HG03571 (cell line): ENCODE measurements around the gene GNG10.

Experiments
- ATAC-seq: cut with Tn5 transposase; IDR thresholded peaks from one replicate; pipeline ENCODE4 v1.9.1; 2021; ENCODE audit not compliant: unreplicated experiment

The GNG10 gene

DNA sequence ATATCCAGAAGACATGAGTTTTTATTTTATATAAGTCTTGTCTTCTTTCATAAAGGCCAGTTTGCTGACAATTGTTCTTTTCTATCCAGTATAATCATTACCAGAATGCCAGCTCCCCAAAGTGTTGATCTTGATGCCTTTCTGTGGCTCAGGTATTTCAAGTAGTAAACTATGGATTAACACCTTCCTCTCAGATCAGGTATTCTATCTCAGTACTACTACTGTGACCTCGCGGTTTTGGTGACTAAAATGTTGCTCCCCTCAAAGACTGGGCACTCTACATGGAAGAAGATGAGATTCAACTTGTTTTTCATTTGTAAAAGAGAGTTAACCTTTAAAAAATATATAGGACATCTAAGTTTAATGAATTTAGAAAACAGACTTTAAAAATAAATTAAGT is 58.1 kb downstream of the GNG10 start:
- no peak for ATAC-seq
